GM19455 (cell line): ENCODE measurements around the gene ARL2.

ENCODE experiments used
- ATAC-seq: cut with Tn5 transposase; IDR thresholded peaks from one replicate; pipeline ENCODE4 v1.9.1; 2021; ENCODE audit not compliant: unreplicated experiment

Gene ARL2

GRCh38 chr11:65045061-65045460, 31.1 kb downstream of the ARL2 start:
- no peak for ATAC-seq

DNA sequence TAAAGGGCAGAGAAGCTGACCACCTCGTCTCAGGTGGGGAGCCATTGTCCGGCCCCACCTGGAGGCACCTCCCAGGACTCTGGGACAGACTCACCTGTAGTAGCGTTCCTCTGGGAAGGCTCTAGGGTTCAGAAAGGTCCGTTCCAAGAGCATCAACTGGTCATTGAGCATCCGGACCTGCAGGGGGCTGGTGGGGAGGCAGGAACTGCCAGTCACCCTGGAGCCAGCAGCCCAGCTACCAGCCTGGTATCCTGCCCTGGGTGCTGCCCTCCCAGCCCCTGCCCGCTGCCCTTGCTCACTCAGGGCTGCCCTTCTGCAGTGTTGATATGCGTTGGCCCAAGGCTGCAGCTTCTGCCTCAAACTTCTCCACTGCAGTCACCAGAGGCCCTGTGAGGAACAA, 31.8 kb downstream of the ARL2 start:
- no peak for ATAC-seq

DNA sequence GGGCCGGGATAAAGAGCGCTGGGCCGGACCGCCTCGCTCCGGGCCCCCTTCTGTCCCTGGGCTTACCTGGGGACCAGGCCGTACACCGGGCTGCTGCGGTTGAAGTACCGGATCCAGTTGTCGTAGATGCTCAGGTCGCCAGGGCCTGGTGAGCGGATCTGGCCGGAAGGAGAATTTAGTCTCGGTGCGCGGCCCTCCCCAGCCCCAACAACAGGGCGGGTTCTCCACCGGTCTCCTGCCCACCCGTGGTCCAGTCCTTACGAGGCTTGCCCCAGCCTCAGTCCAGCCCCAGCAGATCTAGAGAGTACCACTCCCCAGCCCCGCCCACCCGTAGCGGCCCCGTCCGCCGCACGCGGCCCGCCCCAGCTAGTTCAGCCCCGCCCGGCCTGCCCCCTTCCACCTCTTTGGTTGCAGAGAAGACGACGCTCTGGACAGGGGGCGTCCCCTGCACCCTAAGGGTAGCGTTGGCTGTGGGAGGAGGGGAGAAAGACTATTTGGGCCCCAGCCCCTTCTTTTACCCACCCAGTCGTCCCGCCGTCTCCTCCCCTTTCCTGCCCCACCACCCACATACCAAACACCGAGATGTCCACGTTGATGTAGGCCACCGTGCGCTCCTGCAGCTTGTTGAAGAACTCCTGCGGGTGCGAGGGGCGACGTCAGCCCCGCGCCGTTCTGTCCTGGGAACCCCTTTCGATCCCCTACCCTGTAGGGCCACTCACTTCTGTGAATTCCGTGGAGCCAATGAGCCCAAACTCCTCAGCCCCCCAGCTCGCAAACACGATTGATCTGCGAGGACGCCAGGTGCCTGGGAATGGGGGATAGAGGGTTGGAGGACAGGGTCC, 33.8 kb downstream of the ARL2 start:
- ATAC-seq, result no peak

DNA sequence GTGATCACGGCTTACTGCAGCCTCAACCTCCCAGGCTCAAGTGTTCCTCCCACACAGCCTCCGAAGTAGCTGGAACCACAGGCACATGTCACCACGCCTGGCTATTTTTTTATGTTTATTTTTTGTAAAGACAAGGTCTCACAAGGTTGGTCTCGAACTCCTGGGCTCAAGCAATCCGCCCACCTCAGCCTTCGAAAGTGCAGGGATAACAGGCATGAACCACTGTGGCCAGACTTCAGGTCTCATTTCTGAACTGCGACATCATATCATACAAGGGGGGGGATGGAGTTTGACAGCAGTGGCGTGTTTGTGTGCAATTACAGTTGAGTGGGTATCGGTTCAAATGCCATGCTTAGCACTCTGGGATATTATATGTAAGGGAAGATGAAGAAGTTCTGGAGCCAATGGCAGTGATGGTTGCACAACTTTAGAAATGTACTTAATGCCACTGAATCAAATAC, 37.5 kb downstream of the ARL2 start:
- no peak for ATAC-seq

GRCh38 chr11:65053827-65054508, 40.0 kb downstream of the ARL2 start:
- no peak for ATAC-seq

- no peak for ATAC-seq
Measured at GRCh38 chr11:65055538-65055937, 41.6 kb downstream of the ARL2 start.

DNA sequence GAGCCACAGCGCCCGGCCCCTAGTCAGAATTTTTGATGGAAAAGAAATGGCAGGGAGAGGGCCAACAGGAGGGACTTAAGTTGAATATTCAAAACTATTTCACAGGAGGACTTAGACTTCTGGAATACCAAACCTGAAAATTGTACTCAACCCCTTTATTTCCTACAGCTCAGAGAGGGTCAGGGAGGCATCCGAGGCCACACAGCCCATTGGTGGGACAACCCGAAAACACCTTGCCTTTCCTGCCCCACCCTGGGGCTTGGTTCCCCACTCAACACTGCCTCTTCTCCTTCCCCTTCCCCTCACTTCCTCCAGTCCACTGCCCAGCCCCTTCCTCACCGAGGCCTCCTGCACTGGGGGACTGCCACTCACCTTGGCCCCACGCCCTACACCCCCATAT, 43.0 kb downstream of the ARL2 start:
- ATAC-seq, result no peak

- ATAC-seq, result no peak
Measured at GRCh38 chr11:65057526-65057925, 43.6 kb downstream of the ARL2 start.

DNA sequence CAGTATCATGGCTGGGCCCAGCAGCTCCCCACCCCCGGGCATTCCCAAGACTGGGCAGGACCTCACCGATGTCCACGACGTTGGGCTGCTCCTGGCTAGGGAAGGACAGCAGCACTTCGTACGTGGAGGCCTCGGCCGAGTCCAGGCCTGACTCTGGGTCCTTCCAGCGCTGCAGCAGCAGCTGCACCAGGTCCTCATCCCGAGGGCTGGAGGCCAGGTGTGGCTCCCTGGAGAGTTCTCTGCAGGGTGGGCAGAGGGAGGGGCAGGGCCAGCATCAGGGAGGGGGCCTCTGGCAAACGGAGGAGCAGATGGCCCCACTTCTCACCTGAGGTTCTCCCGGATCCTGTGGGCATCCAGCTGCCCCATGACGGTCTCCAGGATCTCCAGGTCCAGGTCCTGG, 44.1 kb downstream of the ARL2 start:
- ATAC-seq, result no peak

DNA sequence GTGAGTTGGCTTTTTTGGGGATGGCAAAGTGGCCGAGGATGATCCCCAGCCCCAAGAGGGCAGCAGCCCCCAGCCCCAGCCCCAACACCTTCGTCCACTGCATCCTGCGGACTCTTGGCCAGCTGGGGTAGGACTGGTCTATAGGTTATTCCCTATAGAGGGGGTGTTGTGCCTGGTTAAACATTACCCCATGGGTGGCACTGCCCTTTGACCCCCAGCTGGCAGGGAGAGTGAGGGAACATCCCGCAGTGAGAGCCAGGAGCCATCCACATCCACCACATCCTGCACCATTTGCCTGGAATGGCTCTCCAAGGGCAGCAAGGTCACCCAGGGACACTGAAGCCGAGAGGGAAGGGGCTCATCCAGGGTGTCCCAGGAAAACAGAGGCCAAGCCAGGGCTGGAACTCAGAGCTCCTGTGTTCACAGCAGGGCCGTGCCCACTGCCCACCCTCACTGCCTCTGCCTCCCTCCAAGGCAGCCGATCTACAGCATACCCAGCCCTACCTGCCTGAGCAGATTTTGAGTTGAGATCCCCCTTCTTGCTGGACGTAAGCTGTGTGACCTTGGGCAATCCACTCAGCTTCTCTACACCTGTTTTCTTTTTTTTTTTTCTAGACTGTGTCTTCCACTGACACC, 44.6 kb downstream of the ARL2 start, which contains the start of gene NAALADL1:
Gene NAALADL1 (minus strand): TSS at position 135 of the 636 bp plus-strand sequence. CDS start 32 bp downstream, at position 103.
- ATAC-seq, result no peak

DNA sequence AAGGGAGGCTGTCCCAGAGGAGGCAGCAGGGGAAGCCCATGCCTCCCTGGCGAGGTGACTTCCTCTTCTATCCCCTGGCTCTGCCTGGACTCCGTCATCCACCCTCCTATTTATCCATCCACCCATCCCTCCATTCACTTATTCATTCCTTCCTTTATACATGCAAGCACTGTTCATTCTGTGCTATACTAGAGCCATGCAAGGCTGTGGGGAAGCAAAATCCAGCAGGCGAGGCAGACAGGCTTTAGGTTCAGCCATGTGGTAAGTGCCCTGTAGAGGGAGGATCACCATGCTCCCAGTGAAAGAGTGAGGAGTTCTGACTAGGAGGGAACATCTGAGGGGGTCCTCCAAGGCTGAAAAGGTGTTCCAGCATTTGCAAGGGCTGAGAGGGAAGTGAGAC, 45.6 kb downstream of the ARL2 start:
- no peak for ATAC-seq

DNA sequence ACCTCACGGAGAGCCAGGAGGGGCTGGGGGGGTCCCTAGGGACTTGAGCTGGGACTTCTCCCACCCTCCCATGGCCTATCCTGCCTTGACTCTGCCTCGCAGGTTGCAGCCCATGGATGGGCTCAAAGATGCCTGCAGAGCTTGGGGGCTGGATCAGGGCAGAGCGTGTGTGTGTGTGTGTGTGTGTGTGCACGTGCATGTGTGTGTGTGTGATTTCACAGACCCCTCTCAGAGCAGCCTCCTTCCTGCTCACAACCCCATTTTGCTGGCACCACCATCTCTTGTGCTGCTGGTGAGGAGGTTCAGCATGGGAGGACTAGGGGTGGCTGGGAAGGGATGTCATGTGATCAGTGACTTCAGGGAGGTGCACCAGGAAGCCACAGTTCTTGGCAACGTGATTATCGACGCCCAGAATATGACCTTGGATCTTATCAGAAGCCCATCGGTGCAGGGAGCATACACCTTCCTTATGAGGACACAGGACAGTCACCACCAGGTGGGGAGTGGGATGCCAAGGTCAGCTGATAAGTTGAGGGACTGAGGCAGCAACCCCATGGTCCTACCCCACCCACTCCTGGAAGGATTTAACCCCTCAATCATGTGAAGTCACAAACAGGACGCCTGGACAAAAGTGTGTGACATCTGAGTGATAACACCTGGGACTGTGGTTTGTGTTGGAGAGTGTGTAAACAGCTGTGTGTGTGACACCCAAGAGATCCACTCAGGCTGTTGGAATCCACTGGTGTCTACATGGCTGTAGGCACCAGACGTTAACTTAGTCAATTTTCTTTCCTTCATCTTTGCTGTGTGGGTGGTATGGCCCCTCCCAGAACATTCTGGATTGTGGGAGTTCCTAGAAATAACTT, 46.2 kb downstream of the ARL2 start:
- ATAC-seq, result no peak

GRCh38 chr11:65060913-65061408, 47.0 kb downstream of the ARL2 start:
- ATAC-seq, result no peak

DNA sequence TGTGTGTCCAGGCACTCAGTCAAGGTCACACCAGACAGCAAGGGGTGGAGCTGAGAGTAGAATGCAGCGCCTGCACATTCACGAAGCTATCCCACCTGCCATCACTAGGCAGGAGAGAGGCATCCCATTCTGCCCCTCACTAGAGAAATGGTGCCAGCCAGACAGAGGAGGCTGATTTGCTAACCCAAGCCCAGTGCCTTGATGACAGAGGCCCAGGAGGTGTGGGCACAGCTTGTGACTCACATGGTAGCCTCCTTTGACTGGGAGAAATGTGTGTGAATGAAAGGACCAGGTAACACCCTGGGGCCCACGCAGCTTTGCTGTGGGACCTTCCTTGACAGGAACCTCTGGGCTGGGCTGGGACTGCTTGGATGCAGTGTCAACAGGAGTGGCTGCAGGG, 49.6 kb downstream of the ARL2 start:
- ATAC-seq, result no peak

DNA sequence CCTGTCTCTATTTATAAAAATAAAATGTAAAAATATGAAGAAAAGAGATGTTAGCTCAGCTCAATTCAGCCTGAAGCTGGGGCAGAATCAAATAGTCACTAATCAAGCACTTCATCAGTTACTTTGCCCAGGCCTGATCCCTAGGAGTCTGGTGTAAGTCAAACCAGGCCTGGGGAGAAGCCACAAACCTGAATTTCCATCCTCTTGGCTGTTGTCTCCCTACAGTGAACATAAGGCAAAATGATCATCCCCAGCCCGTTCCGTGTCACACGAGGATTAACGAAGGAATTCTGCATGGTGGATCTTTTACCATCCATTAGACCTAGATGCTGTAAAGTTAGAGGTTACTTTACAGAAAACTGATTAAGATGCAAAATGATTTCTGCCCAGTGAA, 50.9 kb downstream of the ARL2 start:
- ATAC-seq, result no peak

GRCh38 chr11:65065851-65066250, 51.9 kb downstream of the ARL2 start:
- ATAC-seq, result no peak

DNA sequence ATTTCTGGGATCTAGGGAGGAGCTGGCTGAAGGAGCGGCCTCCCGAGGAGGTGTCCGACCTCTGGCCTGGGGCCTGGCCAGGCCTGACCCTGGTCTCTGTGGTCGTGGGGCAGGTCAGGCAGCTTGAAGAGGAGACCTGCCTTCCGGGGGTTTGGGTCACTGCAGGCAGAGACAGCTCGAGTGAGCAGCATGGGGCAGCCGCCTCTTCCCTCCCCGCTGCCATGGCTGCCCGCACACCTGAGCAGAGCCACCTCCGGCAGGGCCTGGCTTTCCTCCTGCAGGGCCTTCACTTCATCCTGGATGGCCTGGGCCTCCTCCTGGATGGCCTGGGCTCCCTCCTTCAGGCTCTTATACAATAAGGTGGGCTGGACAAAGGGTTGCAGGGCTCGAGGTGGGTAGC, 52.4 kb downstream of the ARL2 start:
- ATAC-seq, result no peak

GRCh38 chr11:65066805-65067291, 52.9 kb downstream of the ARL2 start:
- ATAC-seq, result no peak

- no peak for ATAC-seq
Measured at GRCh38 chr11:65067446-65067845, 53.5 kb downstream of the ARL2 start.

- no peak for ATAC-seq
Measured at GRCh38 chr11:65069217-65069616, 55.3 kb downstream of the ARL2 start.
